Activated T-cell treated with anti-CD3 and anti-CD28 coated beads, Interleukin-2, amount 50 U/mL, for 48 hours (primary cell): ENCODE results near the gene SH3PXD2B.
"Not testable (repeated sequence)": the region's sequence is repeated elsewhere in the genome, so short reads cannot be mapped to it uniquely, and the experiment has no call there.

Source experiments
- DNase-seq, 2 experiments: peaks; one replicate each; pipeline ENCODE4 v3.0.0-alpha.2; 2020

The SH3PXD2B gene

DNA sequence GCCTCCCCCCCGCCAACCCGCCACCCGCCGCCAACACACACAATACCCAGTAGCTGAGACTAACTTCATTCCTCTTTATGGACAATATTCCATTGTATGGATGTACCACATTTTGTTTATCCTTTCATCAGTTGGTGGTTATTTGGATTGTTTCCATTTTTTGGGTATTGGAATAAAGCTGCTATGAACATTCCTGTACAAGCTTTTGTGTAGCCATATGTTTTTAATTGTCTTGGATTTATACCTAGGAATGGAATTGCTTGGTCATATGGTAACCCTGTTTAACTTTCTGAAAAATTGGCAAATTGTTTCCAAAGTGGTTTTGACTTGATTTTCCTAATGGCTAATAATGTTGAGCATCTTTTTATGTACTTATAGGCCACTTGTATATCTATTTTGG, 165.9 kb downstream of the SH3PXD2B start:
- no peak for DNase-seq

DNA sequence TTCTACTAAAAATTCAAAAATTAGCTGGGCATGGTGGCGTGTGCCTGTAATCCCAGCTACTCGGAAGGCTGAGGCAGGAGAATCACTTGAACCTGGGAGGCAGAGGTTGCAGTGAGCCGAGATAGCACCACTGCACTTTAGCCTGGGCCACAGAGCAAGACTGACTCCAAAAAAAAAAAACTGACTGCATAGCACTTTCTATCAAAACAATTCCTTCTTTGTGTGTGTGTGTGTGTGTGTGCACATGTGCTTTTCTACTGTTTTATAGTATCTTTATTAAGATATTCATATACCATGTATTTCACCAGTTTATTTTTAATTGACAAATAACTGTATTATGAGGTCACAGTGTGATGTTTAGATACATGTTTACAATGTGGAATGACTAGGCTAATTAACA, 167.2 kb downstream of the SH3PXD2B start:
- DNase-seq: not testable (repeated sequence)

DNA sequence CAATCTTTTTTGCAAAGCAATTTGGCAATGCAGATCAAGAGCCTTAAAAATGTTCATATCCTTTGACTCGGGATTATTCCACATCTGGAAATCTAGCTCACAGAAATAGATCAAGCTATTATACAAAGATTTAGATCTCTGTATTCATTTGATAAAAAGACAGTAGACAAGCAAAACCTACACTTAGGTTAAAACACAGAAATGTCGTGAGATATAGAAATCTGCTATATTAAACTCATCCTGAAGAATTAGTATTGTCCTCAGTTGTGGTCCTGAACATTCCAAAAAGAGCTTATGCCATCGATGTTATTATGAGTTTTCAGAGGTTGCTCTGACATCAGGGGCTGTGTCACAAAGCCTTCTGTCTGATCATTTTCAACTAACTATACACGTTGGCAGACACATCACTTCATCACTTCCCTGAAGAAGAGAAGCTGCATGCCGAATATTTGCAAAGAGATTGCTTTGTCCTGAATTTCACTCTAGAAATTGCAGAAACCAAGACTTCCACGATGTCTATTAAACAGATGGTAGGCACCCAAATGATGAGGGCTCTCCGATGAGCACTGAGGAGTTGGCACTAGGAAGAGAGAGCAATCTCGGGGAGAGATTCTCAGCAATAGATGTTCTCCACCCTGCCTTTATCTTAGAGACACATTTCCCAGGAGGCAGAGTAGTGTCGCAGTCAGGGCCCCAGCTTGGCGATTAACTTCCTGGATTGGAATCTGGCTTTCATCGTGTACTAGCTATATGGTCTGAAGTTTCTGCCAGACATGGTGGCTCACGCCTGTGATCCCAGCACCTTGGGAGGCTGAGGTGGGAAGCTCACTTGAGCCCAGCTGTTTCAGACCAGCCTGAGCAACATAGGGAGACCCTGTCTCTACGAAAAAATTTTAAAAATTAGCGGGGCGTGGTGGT, 168.8 kb downstream of the SH3PXD2B start:
- no peak for DNase-seq

DNA sequence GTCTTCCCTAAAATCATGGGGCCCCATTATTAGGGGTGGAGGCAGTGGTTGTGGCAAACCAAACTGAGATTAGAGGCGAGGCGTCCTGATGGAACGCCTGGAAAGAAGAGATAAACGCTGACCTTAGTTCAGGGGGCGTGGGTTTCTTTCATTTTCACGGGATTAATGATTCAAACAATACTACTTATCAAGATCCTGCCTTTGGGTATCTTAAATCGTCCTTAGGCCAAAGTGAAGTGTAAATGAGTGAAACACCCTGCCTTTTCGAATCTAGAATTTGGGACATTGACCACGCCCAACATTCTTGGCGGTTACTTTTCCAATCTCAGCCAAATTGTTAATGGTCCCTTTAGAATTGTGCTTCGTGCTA, 169.7 kb downstream of the SH3PXD2B start:
- no peak for DNase-seq

DNA sequence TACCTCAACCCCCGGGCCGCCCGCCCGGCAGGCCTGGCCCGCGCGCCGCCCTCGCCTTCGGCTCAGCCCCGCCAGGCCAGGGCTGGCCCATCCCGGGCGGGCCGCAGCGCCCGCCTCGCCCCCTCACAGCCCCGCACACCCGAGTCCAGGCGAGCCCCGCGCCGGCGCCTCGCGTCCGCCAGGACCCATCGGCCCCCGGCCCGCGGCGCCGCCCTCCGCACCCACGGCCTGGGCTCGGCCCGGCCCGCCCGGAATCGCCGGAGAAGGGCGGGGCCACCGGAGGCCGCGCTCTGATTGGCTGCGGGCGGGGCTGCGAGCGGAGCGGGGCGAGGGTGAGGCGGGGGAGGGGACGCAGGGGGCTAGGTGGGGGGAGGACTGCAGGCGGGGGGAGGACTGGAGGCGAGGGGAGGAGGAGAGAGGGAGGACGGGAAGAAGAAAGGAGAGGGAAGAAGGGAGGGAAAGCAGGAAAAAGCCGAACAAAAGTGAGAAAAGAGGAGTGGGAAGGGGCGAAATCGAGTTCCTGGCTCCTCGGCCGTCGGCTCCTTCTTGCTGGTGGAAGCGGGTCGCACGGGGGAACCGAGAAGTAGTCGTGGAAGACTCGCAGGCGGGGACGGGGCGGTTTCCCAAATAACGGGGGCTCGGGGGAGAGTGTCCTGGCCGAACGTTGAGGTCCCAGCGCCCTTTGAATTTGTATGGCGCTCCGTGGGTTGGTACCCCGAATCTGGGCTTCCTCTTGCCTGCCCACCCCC, 170.3 kb downstream of the SH3PXD2B start:
- DNase-seq: peak; percentile 86 to 88

DNA sequence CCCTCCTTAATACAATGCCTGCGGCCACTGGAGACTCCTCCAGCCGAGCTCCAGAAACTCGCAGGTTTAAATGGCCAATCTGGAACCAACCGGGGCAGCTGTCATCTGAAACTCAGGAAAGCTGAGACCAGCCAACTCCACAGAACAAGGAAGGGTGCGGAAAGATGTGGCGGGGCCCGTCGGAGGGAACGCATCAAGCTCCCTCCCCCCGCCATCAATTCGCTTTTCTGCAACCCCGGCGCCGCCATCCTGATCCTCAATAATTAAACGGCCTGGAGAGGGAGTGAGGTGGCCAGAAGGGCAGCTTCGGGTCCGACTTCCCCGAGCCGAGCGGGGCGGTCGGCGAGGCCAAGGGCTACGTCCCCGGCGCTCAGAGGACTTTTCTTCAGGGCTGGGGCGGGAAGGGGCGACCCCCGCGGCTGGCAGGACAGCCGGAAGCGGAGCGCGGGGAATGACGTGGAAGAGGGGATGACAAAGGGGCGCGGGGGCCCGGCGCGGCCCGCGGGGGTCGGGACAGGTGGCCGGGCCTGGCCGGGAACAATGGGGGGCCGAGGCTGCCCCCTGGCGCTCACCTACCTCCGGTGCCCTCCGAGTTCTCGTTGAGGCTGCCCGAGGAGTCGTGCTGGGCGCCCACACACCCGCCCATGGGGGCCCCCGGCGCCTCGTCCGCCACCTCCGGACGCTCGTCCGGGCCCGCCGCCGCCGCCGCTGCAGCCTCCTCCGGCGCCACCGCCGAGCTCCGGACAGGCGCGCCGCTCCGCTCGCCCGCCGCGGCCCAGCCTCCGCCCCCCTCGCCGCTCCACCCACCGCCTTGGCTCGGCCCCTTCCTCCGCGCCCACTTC, 171.1 kb downstream of the SH3PXD2B start, which contains the start of gene UBTD2:
Gene UBTD2, minus strand, starts transcription at position 745 of the 842 bp plus-strand sequence. Its CDS starts 99 bp downstream, at position 646.
- DNase-seq: peak; percentile 84 to 89

DNA sequence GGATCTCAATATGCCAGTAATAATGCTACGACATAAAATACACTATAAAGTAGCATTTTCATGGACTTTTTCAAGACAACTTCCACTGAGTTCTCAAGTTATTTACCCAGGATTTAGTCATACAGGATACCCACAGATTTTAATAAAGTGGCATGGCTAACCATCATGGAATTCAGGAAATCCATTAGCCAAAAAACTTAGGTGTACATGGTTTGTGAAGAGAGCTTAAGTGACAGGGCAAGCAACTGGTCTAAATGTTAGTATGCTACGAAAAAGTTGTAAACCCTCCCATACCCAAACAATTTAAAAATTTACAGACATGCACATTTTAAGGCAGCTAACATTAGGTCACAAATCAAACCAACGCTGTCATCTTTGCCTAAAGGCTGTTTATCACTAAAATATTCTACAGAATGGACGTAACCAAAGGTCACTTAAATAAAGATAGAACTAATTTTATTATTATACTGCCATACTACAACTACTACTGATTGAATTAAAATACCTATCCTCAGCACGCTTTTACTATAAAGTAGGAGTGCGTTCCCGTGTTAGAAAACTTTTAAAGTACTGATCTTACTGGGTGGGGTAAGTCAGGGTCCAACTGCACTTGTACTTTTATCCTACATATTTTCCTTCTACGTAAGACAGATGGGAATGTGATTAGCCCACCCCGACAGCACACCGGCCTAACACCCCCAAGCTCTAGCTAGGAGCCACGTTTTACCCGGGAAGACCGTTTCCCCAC, 171.9 kb downstream of the SH3PXD2B start:
- DNase-seq: no peak

DNA sequence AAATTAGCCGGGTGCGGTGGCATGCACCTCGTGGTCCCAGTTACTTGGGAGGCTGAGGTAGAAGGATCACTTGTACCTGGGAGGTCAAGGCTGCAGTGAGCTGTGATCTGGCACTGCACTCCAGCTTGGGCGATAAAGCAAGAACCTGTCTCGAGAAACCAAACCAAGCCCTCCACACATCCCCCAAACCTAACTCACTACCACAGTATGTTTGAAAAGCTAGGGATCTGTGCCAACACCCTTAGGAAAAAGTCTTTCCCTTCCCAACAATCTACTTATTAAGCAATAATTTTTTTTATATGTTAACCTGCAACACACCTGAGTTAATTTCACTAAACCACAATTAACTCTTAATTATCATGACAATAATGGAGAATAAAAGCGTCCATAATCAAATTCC, 173.0 kb downstream of the SH3PXD2B start:
- no peak for DNase-seq

DNA sequence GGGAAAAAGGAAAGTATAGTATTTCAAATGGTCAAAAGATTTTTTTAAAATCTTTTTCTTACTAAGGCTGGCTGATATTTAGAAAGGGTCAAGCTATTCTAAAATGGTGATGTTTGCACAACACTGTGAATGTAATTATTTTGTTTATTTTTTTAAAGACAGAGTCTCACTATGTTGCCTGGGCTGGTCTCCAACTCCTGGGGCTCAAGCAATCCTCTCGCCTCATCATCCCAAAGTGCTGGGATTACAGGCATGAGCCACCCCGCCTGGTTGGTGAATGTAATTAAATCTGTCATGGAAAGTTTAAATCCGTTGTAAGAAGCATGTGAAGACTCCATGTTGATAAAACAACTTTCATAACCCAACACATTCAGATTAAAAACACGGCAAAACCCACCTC, 173.4 kb downstream of the SH3PXD2B start:
- DNase-seq: no peak

DNA sequence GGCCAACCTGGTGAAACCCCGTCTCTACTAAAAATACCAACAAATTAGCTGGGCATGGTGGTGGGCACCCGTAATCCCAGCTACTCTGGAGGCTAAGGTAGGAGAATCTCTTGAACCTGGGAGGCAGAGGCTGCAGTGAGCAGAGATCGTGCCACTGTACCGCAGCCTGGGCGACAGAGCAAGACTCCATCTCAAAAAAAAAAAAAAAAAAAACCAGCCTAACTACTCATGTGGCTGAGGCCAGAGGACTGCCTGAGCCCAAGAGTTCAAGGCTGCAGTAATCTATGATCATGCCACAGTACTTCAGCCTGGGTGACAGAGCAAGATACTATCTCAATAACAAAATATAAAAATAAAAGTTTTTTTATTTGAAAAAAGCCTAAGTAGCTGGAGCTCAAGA, 174.0 kb downstream of the SH3PXD2B start:
- DNase-seq: no peak

DNA sequence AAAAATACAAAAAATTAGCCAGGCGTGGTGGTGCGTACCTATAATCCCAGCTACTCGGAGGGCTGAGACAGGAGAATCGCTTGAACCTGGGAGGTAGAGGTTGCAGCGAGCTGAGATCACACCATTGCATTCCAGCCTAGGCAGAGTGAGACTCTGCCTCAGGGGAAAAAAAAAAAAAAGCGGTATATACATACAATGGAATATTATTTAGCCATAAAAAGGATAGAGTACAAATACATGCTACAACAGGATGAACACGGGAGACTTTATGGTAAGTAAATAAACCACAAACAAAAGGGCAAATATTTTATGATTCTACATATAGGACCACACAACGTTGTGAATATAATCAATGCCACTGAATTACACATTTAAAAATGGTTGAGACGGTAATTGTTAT, 176.0 kb downstream of the SH3PXD2B start:
- DNase-seq: no peak

DNA sequence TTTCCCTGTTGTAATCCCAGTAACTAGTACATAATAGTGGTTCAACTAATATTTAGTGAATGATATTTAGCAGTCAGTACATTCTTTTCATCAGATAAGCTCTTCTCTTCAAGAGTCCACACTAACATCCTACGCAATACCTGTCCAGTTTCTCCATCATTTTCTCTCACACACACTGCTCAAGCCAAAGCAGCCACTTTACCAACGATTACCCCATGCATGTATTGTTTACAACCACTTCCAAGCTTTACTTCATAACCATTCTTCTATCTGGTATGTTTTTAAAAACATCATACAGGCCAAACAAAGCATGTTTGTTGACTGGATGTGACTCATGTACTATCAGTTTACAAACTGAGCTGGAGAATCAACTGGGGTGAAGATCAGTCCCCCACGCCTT, 178.1 kb downstream of the SH3PXD2B start:
- no peak for DNase-seq
